Mesenteric fat pad (tissue), 1 donor: ENCODE data around the gene OR2V1. TPM values are rescaled to one million over a fixed set of nuclear protein-coding genes. Genes with fewer than 3 reads are reported as not detected.
"Not testable (repeated sequence)": the region's sequence is repeated elsewhere in the genome, so short reads cannot be mapped to it uniquely, and the experiment has no call there.

Source experiments
- DNase-seq: peaks from one replicate; pipeline ENCODE4 v3.0.0-alpha.2; 2020; ENCODE audit warnings: low spot score
- long read RNA-seq: library from polyadenylated mRNA; unstranded; transcript quantifications from one replicate; pipeline ENCODE4 v2.0.0, GENCODE V29; 2020
- total RNA-seq: library from RNA; stranded (reverse); fragmentation: NEBNext Ultra II Directional; extraction: Animal tissue kit (Norgen Biotek cat#: 25700); gene quantifications from one replicate; pipeline ENCODE4 v1.2.1, GENCODE V29; 2021
- donor health status: DM: yes; HTN: yes; CAD: no.

Gene OR2V1
- total RNA-seq: not detected
- long read RNA-seq: 0 reads

GRCh38 chr5:181130832-181131496, at the start of gene OR2V1:
TSS of gene OR2V1 (minus strand) at chr5:181131169. CDS start at chr5:181125304, 5,865 bp downstream.
- peak; percentile 82 for DNase-seq

DNA sequence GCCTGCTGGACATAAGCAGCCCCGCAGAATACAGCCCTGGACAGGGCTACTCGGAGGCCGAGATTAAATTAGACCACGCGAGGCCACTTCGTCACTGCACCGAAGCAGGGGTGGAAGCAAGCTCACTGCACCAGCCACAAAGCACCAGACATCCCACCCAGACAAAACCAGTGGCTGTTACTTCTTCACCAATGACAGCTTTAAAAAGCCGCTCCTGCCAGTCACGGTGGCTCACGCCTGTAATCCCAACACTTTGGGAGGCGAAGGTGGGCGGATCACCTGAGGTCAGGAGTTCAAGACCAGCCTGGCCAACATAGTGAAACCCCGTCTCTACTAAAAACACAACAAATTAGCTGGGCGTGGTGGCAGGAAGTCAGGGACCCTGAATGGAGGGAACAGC, 46.6 kb upstream of the OR2V1 start:
- DNase-seq: not testable (repeated sequence)

GRCh38 chr5:181176254-181176952, 45.4 kb upstream of the OR2V1 start:
- DNase-seq: no peak

DNA sequence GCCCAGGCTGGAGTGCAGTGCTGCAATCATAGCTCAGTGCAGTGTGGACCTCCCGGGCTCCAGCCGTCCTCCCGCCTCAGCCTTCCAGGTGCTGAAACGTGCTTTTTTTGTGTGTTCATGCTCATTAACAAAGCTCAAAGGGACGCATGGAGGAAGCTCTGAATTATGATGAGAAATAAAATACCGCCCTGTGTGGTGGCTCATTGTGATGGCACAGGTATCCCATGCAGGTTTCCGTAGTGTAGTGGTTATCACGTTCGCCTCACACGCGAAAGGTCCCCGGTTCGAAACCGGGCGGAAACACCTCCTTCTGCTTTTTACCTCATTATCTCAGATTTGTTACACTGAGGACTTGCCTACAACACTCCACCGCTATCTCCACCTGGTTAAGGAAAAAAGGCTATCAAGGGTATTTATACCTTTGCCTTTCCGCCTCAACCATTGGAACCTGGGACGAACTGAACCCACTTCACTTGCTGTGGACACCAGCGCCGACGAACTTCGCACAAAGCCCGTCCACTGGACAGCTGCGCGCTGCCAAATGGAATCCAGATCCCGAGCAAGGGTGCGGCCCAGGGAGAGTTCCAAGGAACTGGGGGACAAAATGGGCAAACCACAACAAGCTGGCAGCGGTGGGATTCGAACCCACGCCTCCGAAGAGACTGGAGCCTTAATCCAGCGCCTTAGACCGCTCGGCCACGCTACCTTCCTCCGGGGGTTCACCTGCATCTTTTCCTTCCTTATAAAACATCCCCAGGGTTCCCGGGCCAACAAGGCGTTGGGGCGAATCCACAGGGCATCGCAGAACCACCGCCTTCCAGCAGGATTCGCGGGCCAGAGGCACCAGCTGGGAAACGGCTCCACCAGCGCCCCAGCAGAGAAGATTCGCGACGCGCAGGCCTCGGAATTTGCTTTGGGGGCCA, 42.7 kb upstream of the OR2V1 start:
- no peak for DNase-seq

DNA sequence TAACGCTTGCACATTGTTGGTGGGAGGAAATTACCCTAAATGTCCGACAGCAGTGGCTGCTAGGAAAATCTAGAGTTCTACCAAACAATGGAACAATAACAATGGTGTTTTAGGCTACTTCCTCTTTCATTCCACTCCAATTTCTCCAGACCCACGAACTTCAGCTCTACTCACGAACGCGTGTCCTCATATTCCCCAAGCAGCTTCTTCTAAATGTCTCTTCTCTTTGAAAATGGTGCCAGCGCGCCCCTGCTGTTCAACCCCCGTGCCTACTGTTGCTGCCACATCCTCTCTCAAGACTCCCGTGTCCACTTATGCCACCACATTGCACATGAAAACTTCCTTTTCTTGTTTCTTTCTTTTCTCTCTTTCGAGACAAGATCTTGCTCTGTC, 42.1 kb upstream of the OR2V1 start:
- no peak for DNase-seq

GRCh38 chr5:181171782-181172181, 40.8 kb upstream of the OR2V1 start:
- no peak for DNase-seq

- DNase-seq: no peak
Observed at GRCh38 chr5:181170996-181171395, 40.0 kb upstream of the OR2V1 start.

DNA sequence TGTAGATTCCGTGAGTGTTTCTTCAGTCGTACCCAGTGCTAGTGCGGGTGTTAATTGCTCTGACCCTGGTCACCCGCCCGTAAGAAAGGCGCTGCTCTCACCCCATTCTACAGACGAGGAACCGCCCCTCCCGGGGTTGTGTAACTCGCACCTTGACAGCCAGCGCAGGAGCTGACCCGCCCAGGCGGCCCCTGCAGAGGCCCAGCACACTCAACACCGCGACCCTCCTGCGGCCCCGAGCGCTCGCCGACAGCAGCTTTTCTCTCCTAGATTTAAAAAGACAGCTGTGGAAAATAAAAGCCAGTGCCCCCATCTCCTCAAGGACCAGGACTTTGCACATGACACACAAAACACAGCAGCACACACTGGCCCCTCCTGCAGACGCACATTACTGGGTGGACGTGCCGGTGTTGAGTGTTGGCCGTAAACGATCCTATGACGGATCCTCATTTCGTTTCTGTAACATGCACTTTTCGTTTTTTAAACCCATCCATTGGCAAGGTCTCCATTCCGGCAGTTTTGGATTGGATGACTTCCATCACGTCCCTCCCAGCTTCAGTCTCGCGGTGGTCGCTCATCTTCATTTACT, 39.4 kb upstream of the OR2V1 start:
- no peak for DNase-seq

GRCh38 chr5:181169459-181170236, 38.7 kb upstream of the OR2V1 start:
- DNase-seq: peak; percentile 87

DNA sequence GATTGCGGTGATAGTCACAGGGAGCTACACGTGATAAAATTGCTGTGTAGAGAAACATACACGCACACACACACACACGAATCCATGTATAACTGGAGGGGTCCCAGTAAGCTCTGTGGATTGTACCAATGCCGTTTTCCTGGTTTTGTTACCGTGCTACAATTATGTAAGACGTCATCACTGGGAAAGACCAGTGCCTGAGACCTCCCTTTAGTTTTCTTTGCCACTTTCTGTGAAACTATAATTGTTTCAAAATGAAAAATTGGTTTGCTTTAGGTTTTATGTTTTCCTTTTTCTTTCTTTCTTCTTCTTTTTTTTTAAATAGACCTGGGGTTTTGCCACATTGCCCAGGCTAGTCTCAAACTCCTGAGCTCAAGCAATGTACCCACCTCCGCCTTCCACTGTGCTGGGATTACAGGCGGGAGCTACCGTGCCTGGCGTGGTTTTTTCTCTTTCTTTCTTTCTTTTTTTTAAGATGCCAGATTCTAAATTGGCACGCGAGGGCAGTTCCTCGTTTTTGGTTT, 37.7 kb upstream of the OR2V1 start:
- DNase-seq: no peak

DNA sequence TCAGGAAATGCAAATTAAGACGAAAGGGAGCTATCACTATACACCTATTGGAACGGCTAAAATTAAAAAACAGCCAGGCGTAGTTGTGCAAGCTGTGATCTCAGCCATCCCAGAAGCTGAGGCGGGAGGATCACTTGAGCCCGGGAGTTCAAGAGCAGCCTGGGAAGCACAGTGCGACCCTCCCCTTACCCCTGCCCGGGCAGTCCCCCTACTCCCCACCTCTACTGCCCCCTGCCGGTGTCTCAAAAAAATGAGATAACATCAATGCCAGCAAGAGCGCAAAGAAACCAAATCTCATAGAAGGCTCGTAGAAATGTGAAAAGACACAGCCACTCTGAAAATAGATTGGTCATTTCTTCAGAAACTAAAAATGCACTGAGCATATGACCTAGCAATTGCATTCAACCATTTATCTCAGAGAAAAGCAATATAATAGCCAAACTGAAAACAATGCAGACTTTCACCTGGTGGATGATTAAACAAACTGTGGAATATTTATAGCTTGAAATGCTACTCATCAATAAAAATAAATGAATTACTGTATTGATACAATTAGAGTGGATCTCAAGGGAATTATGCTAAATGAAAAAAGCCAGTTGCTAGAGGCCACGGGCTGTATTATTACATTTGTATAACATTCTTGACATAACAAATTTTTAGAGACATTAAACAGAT, 37.0 kb upstream of the OR2V1 start:
- DNase-seq: no peak

DNA sequence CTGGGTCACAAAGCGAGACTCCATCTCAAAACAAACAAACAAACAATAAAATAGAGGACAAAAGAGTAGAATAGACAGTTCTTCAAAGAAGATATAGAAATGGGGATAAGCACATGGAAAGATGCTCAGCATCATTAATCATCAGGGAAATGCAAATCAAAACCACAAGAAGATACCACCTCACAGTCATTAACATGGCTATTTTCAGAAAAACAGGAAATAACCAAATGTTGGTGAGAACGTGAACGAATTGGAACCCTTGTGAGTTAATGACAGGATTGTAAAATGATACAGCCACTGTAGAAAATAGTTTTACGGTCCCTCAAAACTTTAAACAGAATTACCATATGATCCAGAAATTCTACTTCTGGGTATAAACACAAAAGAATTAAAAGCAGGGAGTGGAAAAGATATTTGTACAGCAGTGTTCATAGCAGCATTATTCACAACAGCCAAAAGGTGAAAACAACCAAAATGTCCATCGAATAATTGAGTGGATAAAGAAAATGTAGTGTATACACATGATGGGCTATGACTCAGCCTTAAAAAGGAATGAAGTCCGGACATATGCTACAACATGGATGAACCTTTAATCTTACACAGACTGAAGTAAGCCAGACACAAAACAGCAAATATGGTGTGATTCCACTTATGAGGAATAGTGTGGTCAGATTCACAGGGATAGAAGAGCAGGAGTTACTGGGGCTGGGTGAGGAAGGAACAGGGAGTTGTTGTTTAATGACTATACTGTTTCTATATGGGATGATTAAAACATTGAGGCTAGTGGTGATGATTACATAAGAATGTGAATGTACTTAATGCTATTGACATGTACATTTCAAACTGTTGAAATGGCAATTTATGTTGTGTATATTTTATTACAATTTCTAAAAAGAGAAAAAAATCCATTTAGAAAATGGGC, 36.1 kb upstream of the OR2V1 start:
- DNase-seq: no peak

- DNase-seq: no peak
Observed at GRCh38 chr5:181164076-181164952, 33.3 kb upstream of the OR2V1 start.

DNA sequence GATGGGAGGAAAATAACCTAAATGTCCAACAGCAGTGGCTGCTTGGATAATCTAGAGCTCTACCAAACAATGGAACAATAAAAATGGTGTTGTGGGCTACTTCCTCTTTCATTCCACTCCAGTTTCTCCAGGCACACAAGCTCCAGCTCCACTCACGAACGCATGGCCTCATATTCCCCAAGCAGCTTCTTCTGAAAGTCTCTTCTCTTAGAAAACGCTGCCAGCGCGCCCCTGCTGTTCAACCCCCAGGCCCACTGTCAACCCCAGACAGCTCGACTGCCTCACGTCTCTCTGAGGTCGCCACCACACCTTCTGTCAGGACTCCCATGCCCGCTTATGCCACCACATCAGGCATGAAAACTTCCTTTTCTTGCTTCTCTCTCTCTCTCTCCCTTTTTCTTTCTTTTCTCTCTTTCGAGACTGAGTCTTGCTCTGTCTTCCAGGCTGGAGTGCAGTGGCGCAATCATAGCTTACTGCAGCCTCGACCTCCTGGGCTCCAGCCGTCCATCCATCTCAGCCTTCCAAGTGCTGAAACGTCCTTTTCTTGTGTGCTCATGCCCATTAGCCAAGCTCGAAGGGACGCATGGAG, 32.6 kb upstream of the OR2V1 start:
- no peak for DNase-seq

GRCh38 chr5:181161534-181162175, 30.7 kb upstream of the OR2V1 start:
- no peak for DNase-seq

DNA sequence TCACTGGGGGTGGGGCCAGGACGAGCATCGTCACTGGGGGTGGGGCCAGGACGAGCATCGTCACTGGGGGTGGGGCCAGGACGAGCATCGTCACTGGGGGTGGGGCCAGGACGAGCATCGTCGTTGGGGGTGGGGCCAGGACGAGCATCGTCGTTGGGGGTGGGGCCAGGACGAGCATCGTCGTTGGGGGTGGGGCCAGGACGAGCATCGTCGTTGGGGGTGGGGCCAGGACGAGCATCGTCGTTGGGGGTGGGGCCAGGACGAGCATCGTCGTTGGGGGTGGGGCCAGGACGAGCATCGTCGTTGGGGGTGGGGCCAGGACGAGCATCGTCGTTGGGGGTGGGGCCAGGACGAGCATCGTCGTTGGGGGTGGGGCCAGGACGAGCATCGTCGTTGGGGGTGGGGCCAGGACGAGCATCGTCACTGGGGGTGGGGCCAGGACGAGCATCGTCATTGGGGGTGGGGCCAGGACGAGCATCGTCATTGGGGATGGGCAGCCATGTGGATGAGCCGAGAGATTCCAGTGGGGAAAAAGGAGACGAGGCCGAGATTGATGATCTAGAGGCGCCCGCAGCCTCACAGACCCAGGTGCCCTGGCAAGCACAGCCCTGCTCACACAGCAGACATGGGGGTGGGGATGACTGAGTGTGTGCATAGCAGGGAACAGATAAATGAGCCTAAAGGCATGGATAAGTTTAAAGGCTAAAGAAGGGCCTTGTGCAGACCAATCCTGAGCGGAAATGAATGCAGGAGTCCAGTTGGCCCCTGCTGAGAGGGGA, 30.0 kb upstream of the OR2V1 start:
- DNase-seq: peak; percentile 45
